Measurements from ENCODE around the gene LENG8.
"Not testable (repeated sequence)": the region's sequence is repeated elsewhere in the genome, so short reads cannot be mapped to it uniquely, and the experiment has no call there.

LENG8 gene

GRCh38 chr19:54489341-54489740 is 40.3 kb downstream of the LENG8 start:
- no peak for DNase-seq

- no peak for DNase-seq
Measured at GRCh38 chr19:54489766-54490165, 40.8 kb downstream of the LENG8 start.

- no peak for DNase-seq
Measured at GRCh38 chr19:54492568-54492967, 43.6 kb downstream of the LENG8 start.

- DNase-seq: not testable (repeated sequence)
Measured at GRCh38 chr19:54493056-54493455, 44.1 kb downstream of the LENG8 start.

GRCh38 chr19:54493967-54494585 is 45.1 kb downstream of the LENG8 start:
- no peak for DNase-seq

GRCh38 chr19:54495284-54495683 is 46.3 kb downstream of the LENG8 start:
- DNase-seq: not testable (repeated sequence)

GRCh38 chr19:54497747-54498450 is 48.9 kb downstream of the LENG8 start:
- not testable (repeated sequence) for DNase-seq

- not testable (repeated sequence) for DNase-seq
Measured at GRCh38 chr19:54498451-54498772, 49.4 kb downstream of the LENG8 start.

- DNase-seq: no peak
Measured at GRCh38 chr19:54502518-54503048, 53.6 kb downstream of the LENG8 start, which contains the start of gene LAIR2. Gene LAIR2, plus strand, starts transcription at chr19:54502831. Its CDS starts 88 bp downstream, at chr19:54502919.

DNA sequence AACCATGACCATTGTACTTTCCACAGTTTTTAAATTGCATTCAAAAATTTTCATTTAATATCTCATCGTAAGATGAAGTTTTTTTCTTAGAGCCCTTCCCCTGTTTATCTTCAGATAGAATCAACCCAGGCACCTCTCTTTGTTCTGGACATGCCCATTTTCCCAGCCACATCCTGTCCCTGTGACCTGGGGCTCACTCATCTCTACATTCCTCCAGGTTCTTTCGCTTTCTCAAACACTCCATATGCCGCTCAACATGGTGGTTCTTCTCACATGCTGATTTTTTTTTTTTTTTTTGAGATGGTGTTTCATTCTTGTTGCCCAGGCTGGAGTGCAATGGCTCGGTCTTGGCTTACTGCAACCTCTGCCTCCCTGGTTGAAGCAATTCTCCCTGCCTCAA is 56.5 kb downstream of the LENG8 start:
- not testable (repeated sequence) for DNase-seq

- no peak for DNase-seq
Measured at GRCh38 chr19:54506079-54506478, 57.1 kb downstream of the LENG8 start.

- not testable (repeated sequence) for DNase-seq
Measured at GRCh38 chr19:54507038-54507717, 58.2 kb downstream of the LENG8 start.

DNA sequence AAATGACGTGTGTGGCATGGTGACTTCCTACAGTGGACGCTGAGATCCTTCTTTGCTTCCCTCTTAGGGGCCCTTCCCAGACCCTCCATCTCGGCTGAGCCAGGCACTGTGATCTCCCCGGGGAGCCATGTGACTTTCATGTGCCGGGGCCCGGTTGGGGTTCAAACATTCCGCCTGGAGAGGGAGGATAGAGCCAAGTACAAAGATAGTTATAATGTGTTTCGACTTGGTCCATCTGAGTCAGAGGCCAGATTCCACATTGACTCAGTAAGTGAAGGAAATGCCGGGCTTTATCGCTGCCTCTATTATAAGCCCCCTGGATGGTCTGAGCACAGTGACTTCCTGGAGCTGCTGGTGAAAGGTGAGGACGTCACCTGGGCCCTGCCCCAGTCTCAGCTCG is 58.8 kb downstream of the LENG8 start:
- no peak for DNase-seq

DNA sequence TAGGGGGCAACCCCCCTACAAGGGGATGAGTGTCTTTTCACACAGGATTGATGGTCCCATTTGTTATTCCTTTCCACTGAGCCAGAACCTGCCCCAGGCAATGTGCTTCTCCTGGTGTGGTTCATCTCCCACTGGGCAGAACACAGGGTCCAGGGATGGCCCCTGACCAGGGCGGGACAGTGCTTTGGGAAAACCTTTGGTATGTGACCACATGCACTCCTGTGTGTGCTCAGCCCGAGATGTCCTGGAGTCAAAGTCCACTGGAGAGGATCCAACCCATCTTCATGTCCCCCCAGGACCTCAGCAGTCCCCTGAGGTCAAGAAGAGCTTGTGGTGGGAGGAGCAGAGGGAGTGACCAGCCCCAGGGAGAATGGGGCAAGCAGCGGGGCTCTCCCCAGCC is 59.5 kb downstream of the LENG8 start:
- not testable (repeated sequence) for DNase-seq

DNA sequence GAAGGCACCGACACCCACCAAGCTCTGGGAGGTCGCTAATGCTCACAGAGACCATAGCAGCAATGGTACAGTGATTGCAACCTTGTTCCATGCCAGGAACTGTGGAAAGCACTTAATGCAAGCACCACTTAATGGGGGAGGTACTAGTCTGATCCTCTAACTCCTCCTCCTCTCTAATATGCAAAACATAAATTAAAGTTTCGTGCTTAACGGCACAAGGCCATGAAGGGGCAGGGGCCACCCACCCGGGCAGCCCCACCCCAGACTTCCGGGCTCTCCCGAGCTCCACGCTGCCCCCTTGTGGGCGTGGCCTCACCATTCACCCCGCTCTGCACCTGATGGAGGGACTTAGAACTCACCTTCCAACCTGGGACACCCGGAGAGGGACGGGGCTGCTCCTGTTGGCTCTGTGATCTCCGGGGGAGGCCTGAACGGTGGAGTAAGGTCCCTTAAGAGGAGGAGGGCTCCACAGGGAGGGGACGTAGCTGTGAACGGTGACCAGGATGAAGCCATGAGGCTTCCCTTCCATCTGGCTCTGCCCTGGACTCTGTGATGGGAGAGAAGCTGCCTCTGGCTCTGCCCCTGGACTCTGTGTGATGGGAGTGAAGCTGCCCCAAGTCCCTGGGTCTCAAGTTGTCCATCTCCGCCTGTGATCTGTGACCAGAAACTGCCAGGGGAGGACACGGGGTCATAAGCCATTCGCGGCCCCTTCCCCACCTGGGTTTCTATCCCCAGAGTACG is 60.4 kb downstream of the LENG8 start:
- not testable (repeated sequence) for DNase-seq
